ENCODE measurements around the gene MYL5.
"Not testable (repeated sequence)": the region's sequence is repeated elsewhere in the genome, so short reads cannot be mapped to it uniquely, and the experiment has no call there.

Gene MYL5

GRCh38 chr4:729336-730315 is 55.3 kb downstream of the MYL5 start:
- no peak for DNase-seq

- DNase-seq = no peak
These were observed 56.2 kb downstream of the MYL5 start for GRCh38 chr4:730511-730910.

- DNase-seq = not testable (repeated sequence)
These were observed 56.9 kb downstream of the MYL5 start for GRCh38 chr4:730946-731904.
